GM19238 (cell line): ENCODE results near the gene MYCT1.
"Not testable (repeated sequence)": the region's sequence is repeated elsewhere in the genome, so short reads cannot be mapped to it uniquely, and the experiment has no call there.

Experiments used
- DNase-seq: peaks from one replicate; pipeline ENCODE4 v3.0.0; 2011; ENCODE audit warnings: low spot score; ENCODE audit not compliant: insufficient read length

Gene MYCT1

GRCh38 chr6:152697634-152698033 lies at the start of gene MYCT1:
Gene MYCT1 (plus strand): TSS chr6:152697897. CDS start chr6:152697903, 6 bp downstream.
- DNase-seq: no peak

- DNase-seq: no peak
Measured at GRCh38 chr6:152648105-152648504, 49.6 kb upstream of the MYCT1 start.

GRCh38 chr6:152651986-152652385 lies 45.7 kb upstream of the MYCT1 start:
- DNase-seq: no peak

GRCh38 chr6:152661776-152662175 lies 35.9 kb upstream of the MYCT1 start:
- DNase-seq: no peak

- no peak for DNase-seq
Measured at GRCh38 chr6:152669895-152670294, 27.8 kb upstream of the MYCT1 start.

- DNase-seq: no peak
Measured at GRCh38 chr6:152671171-152671570, 26.5 kb upstream of the MYCT1 start.

GRCh38 chr6:152673236-152673635 lies 24.5 kb upstream of the MYCT1 start:
- no peak for DNase-seq

GRCh38 chr6:152680151-152680550 lies 17.5 kb upstream of the MYCT1 start:
- no peak for DNase-seq

- DNase-seq: no peak
Measured at GRCh38 chr6:152680879-152681517, 16.7 kb upstream of the MYCT1 start.

- DNase-seq: no peak
Measured at GRCh38 chr6:152682141-152682540, 15.6 kb upstream of the MYCT1 start.

GRCh38 chr6:152682935-152683334 lies 14.8 kb upstream of the MYCT1 start:
- not testable (repeated sequence) for DNase-seq

- no peak for DNase-seq
Measured at GRCh38 chr6:152685819-152686218, 11.9 kb upstream of the MYCT1 start.

- no peak for DNase-seq
Measured at GRCh38 chr6:152695372-152696045, 2.2 kb upstream of the MYCT1 start.

- no peak for DNase-seq
Measured at GRCh38 chr6:152696522-152696921, 1.2 kb upstream of the MYCT1 start.

- DNase-seq: no peak
Measured at GRCh38 chr6:152698692-152699091, 995 bp downstream of the MYCT1 start.

- DNase-seq: no peak
Measured at GRCh38 chr6:152700427-152700826, 2.7 kb downstream of the MYCT1 start.

GRCh38 chr6:152701081-152701862 lies 3.6 kb downstream of the MYCT1 start:
- DNase-seq: no peak

GRCh38 chr6:152701863-152702401 lies 4.2 kb downstream of the MYCT1 start:
- DNase-seq: no peak

- not testable (repeated sequence) for DNase-seq
Measured at GRCh38 chr6:152703750-152704149, 6.1 kb downstream of the MYCT1 start.

- DNase-seq: no peak
Measured at GRCh38 chr6:152705327-152705726, 7.6 kb downstream of the MYCT1 start.

GRCh38 chr6:152716322-152716721 lies 18.6 kb downstream of the MYCT1 start:
- DNase-seq: no peak

GRCh38 chr6:152720974-152721373 lies 23.3 kb downstream of the MYCT1 start:
- DNase-seq: no peak
